Stimulated activated CD8-positive, alpha-beta memory T cell treated with anti-CD3 and anti-CD28 coated beads, Interleukin-4, amount 100 ng/mL, for 4 hours (primary cell): ENCODE measurements around the gene PSMG1.

Source experiments
- DNase-seq, 2 donors: peaks; one replicate each; pipeline ENCODE4 v3.0.0-alpha.2; 2020; ENCODE audit warnings: low read depth in 2 of 2, low spot score in 1 of 2

PSMG1 gene

GRCh38 chr21:39189857-39190604, 6.8 kb upstream of the PSMG1 start:
- no peak for DNase-seq

- DNase-seq: no peak
Observed at GRCh38 chr21:39188521-39189139, 5.4 kb upstream of the PSMG1 start.

DNA sequence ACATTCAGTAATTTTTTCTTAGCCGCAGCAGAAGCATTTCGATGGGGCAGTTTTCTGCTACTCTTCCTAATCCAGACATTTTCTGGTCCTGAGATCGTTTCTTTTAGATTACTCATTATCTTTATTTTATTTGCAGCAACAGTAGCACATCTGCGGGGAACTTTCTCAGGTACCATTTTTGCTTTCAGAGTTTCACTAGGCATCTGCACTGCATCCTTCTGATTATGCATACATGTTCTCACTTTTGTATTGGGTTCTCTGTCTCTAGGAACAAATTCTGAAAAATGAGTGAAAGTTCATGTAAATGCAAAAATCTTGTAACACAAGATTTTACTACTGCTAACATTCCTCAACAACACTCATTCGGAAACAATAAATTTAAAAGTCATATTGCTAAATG, 3.9 kb upstream of the PSMG1 start:
- DNase-seq: no peak

DNA sequence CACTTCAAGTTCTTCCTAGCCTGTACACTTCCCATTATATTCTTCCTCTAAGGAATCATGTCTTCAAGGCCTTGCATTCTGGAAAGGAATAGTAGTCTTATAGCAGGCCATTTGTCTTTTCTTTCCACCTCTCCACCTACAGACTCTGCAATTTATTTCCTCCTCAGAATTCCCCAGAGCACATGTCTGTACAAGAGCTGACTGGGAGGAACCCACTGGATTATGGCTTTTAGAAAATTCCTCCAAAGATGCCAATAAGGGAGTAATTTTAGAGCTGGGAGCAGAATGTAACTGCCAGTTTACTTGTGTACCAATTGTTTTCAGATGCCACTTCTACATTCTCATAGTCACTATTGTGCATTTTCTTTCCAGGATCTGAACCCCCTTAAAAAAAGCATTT, 3.4 kb upstream of the PSMG1 start:
- no peak for DNase-seq

DNA sequence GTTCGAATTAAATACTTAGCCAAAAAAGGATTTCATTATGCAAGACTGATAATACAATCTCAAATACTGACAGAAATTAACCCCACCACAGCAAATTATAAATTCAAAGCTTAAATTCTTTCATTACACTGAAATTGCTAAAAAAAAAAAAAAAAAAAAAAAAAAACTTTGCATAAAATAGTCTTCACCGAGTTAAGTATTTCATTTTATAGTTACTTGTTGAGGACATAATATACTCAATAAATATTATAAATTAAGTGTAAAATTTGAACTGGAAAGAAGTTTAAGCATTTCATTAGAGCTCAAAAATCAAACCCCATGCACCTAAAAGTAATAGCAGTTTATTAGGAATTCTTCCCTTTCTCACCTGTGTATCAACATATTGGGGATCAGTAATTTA, 1.9 kb upstream of the PSMG1 start:
- no peak for DNase-seq

- no peak for DNase-seq
Observed at GRCh38 chr21:39184050-39184980, 1.1 kb upstream of the PSMG1 start.

DNA sequence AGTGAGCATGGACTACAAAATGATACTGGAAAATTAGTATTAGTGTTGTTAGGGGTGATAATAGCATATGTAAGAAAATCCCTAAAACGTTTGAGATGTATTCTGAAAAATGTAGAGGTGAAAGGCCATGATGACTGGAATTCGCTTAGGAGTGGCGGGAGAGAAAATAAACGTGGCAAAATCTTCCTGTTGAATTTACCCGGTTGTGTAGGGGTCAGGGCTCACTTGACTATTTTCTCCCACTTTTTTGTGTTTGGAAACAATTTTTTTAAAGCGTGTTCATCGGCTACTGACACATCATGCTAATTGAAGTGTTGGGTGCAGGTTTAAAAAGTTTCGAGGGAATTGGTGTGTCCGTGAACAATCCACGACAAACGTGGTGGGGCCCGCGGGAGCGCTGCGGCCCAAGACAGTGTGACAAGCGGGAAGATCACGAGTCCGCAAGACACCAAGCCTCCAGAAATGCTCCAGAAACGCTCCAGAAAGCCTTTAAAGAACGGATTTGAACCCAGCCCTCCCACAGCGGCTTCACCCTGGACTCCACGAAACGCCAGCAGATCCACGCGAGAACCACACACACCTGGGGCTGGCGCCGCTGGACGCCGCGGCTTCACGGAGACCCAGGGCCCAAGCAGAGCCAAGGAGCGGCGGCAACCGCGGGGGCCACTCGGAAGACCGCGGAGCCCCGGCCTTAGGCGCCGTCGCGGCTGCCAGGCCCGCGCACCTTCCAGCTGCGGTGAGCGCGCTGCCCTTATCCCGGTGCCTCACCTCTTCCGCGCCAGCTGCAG, 573 bp downstream of the PSMG1 start:
- DNase-seq: no peak

- DNase-seq: no peak
Observed at GRCh38 chr21:39182016-39182415, 1.2 kb downstream of the PSMG1 start.

DNA sequence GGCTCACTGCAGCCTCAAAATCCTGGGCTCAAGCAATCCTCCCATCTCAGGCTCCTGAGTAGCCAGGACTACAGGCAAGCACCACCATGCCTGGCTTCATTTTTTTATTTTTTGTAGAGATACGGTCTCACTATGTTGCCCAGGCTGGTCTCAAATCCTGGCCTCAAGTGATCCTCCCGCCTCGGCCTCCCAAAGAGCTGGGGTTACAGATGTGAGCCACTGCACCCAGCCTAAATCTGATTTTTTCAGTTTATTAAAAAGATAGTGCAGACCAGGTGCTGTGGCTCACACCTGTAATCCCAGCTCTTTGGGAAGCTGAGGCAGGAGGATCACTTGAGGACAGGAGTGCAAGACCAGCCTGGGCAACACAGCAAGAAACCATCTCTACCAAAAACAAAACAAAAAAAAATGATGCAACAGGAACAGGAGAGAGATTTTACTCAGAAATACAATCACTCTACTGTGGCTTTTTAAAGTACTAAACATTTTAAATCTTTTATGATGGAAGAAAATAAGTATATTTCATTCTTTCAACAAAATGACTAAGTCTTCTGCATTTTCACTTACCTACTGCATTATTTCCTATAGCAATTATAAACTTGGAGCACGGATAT, 1.9 kb downstream of the PSMG1 start:
- DNase-seq: no peak

GRCh38 chr21:39180429-39181019, 2.7 kb downstream of the PSMG1 start:
- no peak for DNase-seq

DNA sequence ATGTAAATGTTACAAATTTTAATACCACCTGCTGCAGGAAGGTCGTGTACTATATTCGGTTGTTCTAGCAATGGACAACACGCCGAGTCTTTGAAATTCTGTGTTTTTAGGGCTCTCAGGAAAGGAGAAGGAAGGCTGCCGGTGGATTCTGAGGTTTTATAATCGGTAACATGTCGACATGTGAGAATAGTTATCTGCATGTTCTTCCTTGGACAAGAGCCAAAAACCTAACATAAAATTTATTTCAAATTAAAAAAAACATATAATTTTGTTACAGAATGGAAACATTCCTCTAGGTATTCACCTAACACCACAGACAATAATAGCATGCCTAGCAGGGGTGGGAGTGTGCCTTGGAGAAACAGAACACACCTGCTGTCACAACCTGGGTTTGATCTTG, 4.8 kb downstream of the PSMG1 start:
- no peak for DNase-seq

DNA sequence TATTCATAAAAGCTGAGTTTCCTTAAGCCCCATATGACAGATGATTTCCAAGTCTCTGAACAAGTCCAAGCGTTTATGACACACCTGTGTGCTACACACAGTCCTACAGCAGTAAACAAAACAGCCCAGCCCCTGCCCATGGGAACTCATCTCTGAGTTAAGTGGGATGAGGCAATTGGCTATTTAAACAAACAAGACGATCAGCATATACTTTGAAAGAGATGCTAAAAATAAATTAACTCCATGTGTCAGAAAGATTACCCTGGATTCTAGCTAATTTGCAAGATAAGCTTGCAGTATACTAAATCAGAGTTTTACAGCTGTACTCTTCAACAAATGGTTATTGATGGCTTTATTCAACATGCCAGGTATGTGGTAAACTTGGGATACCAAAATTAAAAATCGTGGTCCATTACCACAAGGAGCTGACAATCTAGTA, 7.0 kb downstream of the PSMG1 start:
- DNase-seq: no peak

- DNase-seq: no peak
Observed at GRCh38 chr21:39175665-39176064, 7.6 kb downstream of the PSMG1 start.

DNA sequence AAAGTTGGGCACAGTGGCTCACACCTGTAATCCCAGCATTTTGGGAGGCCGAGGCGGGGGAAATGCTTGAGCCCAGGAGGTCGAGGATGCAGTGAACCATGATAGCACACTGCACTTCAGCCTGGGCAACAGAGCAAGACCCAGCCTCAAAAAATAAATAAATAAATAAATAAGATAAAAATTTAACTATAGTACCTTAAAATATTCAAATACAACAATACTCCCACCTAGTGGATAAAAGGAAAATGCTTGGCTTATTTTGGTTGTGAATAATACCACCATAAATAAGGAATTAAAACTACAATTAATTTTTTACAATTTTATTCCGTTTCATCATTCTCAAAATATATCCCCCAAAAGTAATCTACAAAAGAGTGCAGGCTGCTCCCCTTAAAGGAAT, 8.1 kb downstream of the PSMG1 start:
- DNase-seq: no peak

DNA sequence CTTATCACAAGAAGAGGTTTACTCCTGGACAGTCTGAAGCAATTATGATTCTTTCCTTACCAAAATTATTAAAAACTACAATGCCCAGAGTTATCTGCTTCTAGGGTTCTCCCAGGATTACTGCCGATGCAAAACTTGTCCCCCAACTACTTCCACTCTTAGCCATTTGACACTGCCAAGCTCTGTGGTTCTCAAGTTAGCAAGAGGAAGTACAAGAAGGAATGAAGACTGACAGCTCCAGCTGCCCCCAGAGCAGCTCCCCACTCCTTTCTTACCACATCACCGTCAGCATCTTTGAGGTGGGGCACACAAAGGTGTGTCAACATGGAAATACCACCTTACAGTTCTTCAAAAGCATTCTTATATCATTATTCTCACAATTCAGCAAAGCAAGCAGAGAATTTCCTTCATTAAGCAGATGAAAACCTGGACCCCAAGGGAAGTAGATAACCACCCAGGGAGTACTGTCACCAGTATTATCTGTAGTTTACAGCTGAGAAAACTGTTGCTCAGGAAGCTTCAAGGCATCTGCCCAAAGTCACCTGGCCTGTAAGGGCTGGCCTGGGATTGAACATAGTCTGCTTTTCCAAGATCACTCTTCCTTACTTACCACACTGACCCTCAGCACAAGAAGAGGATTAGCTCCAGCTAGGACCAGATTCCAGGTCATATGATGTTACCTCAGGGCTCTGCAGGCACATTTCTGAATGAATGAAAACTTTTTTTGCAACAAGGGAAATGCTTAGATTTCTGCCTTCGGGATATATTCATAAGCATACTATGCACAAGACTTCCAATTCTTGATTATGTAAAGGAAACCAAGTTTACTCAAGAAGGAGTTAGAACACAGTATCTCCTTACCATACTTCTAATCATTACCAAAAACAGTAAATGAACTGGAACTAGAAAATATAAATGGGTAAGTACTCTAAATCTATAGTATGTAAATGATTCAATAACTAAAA, 9.3 kb downstream of the PSMG1 start:
- no peak for DNase-seq

- no peak for DNase-seq
Observed at GRCh38 chr21:39169906-39170305, 13.3 kb downstream of the PSMG1 start.

DNA sequence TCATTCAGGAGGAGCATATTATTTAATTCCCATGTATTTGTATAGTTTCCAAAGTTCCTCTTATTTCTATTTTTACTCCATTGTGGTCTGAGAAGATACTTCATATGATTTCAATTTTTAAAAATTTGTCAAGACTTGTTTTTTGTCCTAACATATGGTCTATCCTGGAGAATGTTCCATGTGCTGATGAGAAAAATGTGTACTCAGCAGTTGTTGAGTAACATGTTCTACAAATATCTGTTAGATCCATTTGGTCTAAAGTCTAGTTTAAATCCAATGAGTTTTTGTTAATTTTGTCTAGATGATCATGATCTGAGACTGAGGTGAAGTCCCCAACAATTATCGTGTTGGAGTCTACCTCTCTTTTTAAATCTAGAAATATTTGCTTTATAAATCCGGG, 14.5 kb downstream of the PSMG1 start:
- no peak for DNase-seq

DNA sequence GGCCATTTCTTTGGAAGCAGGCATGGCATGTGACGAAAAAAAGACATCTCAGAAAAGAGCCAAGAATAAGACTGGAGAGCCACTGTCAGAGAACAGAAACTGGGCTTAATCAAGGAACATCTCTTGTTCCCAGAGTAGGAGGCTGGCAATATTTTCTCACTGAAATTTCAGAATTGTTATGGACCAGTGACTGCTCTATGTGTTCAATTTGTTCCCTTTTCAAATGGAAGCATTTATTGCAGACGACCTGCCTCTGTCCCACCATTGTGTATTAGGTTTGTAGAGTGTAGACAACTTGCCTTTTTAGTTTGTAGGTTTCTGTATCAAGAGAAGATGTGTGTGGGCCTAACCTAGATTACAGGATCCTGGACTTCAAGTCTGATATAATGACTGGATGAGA, 18.7 kb downstream of the PSMG1 start:
- no peak for DNase-seq

DNA sequence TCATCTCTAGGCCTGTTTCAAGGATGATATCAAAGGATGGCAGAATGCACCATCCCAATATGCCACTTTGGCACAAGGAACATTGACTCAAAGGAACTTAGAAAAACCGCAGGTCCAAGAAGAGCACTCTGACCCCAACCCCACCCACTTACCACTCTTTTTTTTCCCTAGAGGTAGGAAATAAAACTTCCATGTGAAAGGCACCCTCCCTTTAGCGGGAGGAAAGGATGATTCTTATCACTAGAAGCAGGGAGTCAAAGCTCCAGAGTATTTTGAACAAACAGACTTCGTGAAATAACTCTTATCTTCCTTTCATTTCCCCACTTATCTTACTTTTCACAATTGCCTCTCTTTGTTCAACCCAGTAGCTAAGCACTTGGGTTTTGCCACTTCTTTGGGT, 22.2 kb downstream of the PSMG1 start:
- DNase-seq: no peak
